NCI-H748 treated with DMSO at 0.1 percent for 48 hours (cell line): ENCODE measurements around the gene NAA60.

Source experiments
- DNase-seq: peaks from one replicate; lab custom pipeline; 2025; lab: John Stamatoyannopoulos, UW

The NAA60 gene

DNA sequence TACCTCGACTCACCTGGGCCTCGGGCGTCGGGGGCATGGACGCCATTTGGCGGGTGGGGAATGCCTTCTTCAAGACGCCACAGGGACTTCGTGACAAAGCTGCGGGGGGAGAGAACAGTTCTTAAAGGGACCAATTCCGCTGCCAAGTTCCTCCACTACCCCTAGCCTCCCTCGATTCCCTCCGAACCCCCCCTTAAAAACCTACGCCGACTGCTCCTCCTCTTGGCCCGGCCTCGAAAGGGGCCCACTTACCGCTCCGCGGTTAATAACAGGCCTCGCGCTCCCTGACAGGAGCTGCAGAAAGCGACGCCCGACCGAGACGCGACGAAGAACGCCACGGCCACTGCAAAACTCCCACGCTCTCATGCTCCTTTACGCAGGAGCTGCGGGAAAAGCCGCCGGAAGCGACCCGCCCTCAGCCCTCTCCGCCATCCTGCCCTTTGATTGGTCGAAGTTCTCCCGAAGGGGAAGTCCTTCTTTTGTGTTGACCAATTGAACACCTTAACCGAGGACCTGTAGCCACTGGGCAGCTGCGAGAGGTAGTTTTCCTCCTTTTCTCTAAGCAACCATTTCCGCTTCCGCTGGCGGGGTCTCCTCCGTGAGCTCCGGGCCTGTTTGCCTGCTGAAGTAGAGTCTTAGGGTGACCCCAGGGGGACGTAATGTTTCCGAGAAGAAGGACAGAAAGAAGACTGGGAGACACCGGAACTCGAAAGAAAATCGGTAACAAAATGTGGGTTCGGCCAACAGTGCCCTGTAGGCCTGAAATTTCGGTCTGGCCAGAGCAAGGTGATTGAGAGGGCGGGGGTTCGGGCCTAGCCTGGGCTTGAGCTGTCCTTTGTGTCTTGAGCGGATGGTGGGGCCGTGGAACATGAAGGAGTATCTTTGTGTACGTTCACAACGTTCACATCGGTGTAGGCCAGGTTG lies at the start of gene NAA60, which contains the start of gene ZNF597:
TSS of gene NAA60 (plus strand) at position 573 of the 924 bp plus-strand sequence. CDS start 32,548 bp downstream, outside the sequence.
TSS of gene ZNF597 (minus strand) at position 397 of the 924 bp plus-strand sequence. CDS start at position 46, 351 bp downstream.
- peak; percentile 80 for DNase-seq

DNA sequence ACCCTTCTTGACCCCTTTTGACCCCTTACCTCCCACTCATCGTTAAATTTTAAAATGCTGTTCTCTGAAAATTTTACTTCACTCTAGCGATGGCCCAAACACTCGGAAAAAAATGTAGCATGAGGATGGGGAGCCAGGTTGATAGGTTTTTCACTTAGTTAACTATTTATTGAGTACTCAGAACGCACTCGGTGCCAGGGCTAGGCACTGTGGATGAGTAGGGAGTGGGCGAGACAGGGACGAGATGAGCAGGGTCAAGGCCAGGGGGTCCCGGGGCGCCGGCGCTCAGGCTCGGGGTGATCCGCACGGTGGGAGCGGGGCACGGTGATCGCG lies 43.1 kb upstream of the NAA60 start:
- no peak for DNase-seq

DNA sequence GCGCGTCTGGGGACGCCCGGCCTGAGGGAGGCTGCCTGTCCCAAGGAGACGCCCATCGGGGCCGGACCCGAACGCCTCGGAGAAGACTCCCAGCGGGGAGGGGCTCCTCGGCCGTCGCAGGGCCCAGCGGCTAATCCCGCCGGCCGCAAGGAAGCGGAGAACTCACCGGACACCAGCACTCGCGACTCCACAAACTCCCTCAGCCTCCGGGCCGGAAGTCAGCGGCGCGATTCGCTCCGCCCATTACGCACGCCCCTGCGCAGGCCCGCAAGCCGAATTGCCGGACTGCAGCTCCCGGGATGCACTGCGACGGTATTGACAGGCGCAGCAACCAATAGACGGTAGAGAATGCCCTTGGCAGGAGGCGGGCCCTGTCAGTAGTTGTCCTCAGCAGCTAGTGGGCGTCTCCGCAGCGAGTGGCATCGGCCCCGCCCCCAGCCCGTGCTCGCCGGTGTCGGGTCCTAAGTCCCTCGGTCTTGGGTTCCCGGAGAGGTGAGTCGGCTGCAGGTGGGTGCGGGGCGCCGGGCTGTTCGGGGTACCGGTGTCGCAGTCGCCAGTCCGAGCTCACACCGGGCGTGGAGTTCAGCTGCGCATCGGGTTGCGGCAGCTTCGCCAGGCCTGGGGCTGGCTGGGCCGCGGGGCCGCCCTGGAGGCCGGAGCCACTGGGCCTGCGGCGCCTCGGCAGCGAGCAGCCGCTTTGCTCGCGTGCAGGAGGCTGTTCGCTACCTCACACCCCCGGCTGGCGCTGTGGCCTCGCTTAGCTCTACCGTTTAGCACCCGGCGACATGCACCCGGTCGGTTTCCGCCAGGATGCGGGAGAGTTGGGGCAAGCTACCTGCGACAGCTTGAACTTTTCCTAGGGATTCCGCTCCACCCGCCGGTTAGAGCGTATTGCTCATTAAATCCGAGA lies 42.4 kb upstream of the NAA60 start, which contains the start of the genes ZNF174 and ZSCAN32:
TSS of gene ZNF174 (plus strand) at position 437 of the 910 bp plus-strand sequence. CDS start 790 bp downstream, outside the sequence.
TSS of gene ZSCAN32 (minus strand) at position 226 of the 910 bp plus-strand sequence. CDS start 3,447 bp downstream, outside the sequence.
- peak; percentile 92 for DNase-seq

DNA sequence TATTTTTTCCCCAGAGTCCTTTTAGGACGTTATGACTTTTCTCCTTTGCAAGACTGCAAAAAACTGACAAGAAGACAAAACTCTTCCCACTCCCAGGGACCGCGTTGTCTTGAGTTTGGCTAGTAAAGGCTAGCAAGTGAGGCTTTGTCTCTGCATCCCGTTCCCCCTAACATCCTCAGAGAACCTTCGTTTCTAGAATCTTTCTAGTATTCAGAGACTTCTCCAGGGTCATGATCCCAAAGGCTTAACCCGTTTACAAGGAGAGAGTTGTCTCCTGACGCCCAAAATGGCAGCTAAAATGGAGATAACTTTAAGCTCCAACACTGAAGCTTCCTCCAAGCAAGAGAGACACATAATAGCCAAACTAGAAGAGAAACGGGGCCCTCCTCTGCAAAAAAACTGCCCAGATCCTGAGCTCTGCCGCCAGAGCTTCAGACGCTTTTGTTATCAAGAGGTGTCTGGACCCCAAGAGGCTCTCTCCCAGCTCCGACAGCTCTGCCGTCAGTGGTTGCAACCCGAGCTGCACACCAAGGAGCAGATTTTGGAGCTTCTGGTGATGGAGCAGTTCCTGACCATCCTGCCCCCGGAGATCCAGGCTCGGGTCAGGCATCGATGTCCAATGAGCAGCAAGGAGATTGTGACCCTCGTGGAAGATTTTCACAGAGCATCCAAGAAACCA lies 41.6 kb upstream of the NAA60 start:
- DNase-seq, result no peak

DNA sequence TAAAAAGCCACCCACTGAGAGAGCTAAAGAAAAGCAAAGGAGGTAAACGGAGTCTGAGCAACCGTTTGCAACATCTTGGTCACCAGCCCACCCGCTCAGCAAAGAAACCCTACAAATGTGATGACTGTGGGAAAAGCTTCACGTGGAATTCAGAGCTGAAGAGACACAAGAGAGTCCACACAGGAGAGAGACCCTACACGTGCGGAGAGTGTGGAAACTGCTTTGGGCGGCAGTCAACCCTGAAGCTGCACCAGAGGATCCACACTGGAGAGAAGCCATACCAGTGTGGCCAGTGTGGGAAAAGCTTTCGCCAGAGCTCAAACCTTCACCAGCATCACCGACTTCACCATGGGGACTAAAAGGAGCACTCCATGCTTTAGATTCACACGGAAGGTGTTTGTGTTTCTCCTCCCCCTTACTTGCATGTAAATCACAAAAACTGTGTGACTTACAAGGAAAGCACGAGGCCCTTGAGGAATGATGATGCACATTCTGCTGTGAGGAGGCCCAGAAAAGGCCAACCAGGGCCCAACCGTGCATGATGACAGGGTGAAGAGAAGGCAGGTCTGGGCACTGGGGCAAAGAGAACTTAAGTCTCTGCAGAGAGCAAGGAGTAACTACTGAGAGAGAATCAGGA lies 34.8 kb upstream of the NAA60 start:
- no peak for DNase-seq

DNA sequence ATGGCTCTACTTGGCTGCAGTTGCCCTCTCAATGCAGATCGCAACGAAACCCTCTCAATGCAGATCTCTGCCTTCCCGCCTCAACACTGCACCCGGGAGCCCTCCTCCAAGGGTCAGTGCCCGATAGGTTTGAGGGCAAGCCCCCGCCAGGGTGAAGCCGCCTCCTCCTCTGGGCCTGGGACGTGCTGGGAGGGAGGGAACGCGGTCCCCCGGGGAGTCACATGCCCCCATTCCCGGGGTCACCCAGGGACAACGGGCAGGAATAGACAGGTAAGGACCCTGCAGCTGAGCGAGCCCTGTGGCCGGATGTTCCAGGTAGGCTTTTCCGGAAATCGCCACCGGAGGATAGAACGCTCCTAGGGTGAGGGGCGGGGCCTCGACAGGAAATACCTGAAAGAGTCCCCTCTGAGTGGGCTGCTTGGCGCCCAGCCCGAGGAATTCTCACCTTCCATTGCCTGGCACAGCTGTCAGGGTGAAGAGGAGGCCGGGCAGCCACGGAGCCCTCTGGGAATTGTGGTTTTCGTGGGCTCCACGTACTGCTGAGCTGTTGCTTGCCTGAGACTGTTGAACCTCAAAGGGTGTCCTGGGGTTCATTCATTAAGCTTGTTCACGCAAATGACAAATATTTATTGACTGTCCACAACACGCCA lies 29.6 kb upstream of the NAA60 start:
- DNase-seq, result no peak

DNA sequence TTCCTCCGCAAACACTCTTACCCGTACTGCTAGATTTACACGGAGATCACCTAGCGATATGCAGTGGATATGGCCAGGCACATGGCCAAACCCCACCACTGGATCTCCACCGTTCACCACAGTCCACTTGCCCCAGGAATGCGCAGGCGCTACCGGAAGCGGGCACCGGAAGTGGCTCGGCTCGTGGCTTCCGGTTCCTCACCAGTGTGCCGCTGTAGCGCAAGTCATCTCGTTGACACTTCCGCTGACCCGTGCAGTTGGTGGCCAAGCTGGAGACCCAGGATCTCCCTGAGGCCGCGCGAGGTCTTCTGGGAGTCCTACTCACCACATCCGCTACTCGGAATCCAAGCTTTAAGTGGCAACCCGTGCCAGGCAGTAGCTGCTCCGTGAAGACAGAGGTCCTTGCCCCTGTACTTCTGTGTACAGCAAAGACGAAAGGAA lies 11.7 kb upstream of the NAA60 start:
- DNase-seq, result no peak

DNA sequence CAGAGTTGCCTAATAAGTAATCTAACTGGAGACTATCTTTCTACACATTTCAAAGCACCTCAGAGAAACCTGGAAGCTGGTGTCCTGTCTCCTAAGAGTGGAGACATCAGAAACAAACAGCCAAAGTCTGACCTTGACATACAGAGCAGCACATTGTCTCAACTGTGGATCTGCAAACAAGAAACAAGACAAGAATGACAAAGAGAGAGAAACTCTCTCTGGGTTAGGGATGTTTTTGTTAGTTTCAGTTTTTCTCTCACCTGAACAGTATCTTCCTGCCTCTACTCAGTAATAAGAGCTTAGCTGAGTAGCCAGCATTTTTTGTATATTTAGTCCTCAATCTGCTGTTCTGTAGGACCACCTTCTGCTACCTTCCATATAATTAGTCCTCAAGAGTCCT lies 9.1 kb upstream of the NAA60 start:
- DNase-seq, result no peak

DNA sequence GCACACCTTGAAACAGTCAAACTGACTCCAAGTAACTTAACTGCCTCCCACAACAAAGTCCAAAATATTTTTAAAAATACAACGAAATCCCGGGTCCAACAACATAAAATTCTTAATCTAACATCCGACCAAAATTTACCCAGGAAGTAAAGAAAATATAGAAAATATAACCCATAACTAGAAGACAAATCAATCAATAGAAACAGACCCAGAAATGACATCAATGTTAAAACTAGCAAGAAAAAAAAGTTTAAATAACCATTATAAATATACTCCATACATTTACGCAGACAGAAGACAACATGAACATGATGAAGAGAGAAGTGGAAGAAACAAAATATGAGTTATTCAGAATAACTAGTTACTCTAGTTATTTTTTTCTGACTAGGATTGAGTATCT lies 3.8 kb upstream of the NAA60 start:
- no peak for DNase-seq

DNA sequence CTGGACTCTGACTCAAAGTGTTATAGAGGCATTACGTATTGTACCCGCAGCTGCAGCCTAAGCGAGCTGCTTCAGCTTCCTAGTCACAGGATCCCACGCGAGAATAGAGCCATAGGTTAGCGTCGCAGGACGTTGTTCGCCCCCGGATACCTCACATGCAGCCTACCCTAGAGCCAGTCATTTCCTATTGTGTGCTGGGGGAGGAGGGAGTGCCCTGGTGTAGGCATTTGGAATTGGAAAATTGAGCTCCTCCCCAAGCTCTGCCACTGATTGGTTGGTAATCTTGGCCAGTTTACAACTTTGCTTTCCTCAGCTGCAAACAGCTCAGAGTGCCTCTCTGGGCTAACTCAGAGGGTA lies 530 bp downstream of the NAA60 start:
- DNase-seq, result no peak

DNA sequence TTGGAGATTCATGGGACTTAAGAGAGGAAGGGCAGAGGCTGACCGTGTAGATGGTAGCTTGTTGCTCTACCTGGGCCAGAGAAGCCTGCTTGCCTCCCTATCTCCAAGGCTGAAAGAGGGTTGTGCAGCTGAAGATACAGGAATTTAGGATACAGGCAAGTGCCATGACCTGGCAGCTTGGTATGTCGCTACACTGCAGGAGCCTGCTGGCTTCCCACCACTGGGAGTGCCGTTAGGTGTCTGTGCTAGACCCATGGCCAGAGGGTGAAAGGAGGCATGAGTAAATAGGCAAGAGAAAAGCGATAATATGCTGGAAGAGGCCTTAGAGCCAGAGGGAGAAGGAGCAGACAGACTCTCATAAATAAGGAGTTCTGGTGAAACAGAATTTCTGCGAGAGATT lies 10.6 kb downstream of the NAA60 start:
- DNase-seq, result no peak

DNA sequence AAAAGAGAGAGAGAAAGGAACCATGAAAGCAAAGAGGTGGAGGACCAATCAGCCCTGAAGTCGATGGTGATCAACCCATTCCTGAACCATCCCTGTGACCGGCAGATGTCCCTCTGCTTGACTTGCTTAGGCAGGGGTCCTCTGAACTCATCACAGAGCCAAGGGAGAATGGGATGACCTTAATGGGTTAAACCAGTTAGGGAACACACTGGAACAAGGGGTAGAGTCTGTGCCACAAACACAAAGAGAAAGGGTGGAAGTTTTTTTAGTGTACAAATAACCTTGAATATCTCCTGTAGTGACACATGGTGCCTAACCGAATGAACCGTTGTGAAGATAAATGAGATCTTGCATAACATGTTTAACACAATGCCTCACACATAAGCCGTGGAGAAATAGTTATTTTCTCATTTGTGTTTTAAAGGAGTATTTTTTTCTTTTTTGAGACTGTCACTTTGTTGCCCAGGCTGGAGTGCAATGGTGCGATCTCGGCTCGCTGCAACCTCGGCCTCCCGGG lies 11.2 kb downstream of the NAA60 start:
- DNase-seq, result no peak

DNA sequence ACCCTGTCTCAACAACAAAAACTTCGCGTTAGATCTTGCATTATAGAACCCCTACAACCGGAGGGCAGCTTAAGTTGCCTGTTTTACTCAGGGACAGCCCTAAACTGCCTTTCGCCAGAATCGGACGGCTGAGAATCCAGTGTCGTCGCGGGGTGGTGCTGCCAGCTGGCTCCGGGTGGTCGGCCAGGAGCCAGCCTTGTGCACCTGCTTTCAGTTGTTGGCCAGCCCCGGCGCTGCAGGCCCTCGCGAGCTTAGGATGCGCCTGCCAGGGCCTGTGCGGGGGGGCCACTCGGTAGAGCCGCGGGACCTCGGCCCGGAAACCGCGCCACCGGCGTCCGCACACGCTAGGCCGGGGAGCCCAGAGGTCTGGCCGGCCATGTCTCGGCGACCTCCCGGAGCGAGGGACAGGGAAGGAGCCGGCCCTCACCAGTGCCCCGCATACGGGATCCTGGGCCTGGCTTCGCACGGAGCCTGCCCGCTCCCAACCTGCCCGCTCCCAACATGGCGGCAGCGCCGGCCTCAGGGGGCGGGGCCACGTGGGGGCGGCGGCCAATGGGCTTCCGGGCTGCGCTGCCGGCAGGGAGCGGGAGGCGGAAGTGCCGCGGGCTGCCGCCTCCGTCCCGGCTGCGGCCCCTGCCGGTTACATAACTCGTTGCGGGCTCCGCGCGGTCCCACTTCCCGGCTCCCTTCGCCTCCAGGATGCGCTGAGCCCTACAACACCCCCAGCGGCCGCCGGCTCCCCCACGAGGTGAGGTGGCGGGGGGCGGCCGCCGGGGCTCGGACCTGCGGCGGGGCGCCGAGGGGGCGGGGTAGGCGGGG lies 14.2 kb downstream of the NAA60 start:
- DNase-seq, result peak; percentile 45

DNA sequence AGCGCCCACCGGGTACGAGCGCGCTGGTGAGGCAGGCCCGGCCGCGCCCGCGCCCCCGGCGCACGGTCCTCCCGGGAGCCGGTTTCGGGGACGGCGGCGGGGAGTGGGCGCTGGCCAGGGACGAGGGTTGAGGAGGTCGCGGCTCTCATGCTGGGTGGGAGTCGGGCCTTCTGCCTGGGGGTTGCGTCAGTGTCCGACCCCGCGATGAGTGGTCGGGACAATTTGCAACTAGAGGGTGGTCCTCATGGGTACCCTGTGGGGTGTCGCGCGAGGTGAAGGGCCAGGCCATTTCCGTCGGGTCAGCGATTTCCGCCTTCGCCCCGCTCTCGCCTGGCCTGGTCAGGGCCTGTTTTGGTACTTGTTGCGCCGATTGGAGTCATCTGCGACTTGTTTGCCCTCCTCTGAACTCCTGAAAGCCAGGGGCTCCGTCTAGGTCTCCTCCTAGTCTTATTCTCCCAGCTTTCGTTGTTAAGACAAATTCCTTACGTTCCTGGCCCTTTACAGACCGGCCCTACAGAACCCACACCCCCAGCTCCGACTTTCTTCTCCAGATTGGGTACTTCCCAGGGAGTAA lies 14.9 kb downstream of the NAA60 start:
- DNase-seq, result no peak

DNA sequence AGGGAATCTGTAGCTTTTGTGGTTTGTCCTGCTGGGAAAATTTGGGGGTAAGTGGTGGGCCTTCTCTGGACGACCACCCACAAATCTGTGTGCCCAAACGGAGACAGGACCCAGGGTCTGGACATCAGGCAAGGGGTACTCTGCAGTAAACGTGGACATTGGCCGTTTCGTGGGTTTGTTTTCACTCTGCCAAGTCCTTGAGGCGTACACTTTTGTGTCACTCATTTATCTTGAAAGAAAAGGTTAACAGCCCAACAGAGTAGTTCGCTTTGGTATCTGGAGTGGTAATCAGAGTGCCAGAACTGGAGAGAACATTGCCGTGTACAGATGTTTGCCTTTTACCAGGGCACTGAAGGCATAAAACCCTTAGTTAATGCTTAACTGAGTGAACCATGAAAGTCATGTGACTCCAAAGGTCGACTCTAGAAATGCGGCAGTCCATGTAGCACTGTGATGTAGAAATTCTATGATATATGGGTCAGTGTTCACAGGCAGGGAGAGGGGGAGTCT lies 15.4 kb downstream of the NAA60 start:
- DNase-seq, result no peak

DNA sequence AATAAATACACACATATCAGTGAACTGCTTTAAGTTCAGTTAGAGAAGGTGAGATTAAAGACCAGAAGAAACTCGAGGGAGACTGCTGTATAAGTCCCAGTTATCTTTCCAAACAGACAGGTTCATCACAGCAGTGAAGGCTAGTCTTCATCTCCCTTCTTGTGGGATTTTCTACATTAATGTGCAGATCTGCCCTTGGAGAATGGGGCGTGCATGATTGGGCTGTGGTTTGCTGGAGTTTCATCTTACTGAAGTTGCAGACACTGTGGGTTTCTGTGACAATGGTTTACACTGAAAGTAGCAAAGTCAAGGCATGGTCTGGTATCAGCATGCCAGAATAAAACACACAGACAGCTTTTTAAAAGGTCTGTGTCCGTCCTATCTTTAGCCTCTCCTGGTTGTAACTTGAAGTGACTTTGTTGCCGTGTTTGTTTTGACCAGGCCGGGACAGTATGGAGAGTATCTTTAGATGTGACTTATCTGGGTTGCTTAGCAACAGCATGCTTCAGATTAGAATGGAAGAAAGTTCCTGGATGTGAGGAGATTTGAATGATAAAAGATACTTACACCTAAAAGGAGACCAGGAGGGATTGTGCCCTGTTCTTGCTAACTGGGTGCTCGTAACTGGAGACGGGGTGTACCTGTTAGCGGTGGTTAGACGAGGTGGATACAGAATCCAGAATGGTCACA lies 16.1 kb downstream of the NAA60 start:
- no peak for DNase-seq

DNA sequence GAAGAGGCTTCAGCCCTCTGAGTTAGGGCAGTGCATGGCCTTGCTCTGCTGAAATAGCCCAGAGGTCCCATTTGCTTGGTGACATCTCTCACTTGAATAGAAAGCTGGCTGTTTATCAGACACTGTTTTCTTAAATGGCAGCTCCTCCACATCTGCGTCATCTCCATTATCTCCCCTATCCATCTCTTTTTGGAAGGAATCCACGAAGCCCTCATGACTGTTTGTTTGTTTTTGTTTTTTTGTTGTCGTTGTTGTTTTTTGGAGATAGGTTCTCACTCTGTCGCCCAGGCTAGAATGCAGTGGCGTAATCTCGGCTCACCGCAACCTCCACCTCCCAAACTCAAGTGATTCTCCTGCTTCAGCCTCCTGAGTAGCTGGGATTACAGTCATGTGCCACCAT lies 16.6 kb downstream of the NAA60 start:
- DNase-seq, result no peak

DNA sequence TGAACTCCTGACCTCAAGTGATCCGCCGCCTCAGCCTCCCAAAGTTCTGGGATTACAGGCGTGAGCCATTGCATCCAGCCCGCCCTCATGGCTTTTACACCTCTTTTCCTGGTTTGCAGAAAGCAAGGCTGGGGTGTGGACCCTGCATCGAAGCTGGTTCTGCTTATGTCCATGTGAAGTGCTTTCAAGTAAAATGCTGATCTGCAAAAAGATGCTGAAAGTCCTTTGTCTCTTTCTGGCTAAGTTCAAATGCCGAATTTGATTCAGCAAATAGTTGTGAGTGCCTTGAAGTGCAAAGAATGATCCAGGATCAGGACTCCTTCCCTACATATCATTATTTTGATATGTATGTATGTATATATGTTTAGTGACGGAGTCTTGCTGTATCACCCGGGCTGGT lies 17.1 kb downstream of the NAA60 start:
- DNase-seq, result no peak

DNA sequence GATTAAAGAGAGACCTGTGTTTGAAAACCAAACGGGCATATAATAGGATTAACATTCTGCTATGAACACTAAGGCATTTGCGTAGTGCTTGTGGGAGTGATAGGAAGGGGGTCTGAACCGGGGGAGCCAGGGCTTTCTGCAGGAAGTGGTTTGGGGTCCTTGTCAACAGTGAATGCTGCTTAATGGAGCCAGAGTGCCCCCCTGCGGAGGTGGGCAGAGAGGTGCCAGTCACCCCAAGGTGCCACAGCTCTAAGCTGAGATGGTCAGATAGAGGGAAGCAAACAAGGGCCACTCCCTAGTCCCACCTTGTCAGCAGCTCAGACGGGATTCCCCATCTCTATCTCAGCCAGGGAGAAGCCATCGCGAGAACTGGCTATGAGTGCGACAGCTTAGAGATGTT lies 17.7 kb downstream of the NAA60 start:
- no peak for DNase-seq
